Measurements from ENCODE around the gene DYNC2LI1.

DYNC2LI1 gene

DNA sequence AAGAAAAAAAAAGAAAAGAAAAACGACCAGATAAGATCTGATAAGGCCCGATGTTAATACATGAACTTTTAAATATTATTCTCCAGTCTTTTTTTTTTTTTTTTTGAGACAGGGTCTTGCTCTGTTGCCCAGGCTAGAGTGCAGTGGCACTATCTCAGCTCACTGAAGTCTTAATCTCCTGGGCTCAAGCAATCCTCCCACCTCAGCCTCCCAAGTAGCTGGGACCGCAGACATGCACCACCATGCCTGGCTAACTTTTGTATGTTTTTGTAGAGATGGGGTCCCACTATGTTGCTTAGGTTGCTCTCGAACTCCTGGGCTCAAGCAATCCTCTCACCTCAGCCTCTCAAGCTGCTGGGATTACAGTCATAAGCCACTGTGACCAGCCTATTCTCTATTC lies 63.2 kb downstream of the DYNC2LI1 start:
- Histone ChIP-seq H3K4me1 (ENCODE audit: control insufficient read depth in 2 of 2, insufficient read depth in 1 of 2, low read depth in 1 of 2, low read length in 2 of 2) (peaks cover 0 to 9% of the 10 kb centered on the region in 2 donors), H3K4me2 (ENCODE audit: insufficient read depth, low read length, poor library complexity, severe bottlenecking) (no peak overlapping the region), H3K23ac (ENCODE audit: low read depth, low read length, poor library complexity) (no peak overlapping the region), H2BK15ac (ENCODE audit: low read length) (no peak overlapping the region), H3K4ac (ENCODE audit: low read length) (no peak overlapping the region), H4K91ac (ENCODE audit: low read depth, low read length, poor library complexity) (no peak overlapping the region), H2BK12ac (ENCODE audit: low read length) (no peak overlapping the region), H3K79me1 (ENCODE audit: low read depth, low read length) (peaks cover 1% of the 10 kb centered on the region), H2BK5ac (ENCODE audit: low read length) (no peak overlapping the region), H4K8ac (ENCODE audit: low read depth, low read length) (no peak overlapping the region), H3K27me3 (ENCODE audit: control insufficient read depth in 3 of 3, insufficient read depth in 3 of 3, low read depth in 1 of 3, low read length in 3 of 3) (no peaks in the 10 kb centered on the region), H3K14ac (ENCODE audit: low read length) (no peak overlapping the region), H2AK5ac (ENCODE audit: low read depth, low read length) (no peak overlapping the region), H3K4me3 (ENCODE audit: low read length in 2 of 2) (no peak overlapping the region), H3K9ac (ENCODE audit: low read depth, low read length, poor library complexity) (no peak overlapping the region), H3K36me3 (replicated peaks in 1 of 2; ENCODE audit: control insufficient read depth in 2 of 2, insufficient read depth in 2 of 2, low read length in 2 of 2) (no peaks in the 10 kb centered on the region), H3K27ac (replicated peaks; ENCODE audit: low read length) (no peak overlapping the region), H3K9me3 (replicated peaks in 1 of 2; ENCODE audit: control insufficient read depth in 2 of 2, insufficient read depth in 1 of 2, low read depth in 1 of 2, low read length in 2 of 2) (no peaks in the 10 kb centered on the region), H3K18ac (ENCODE audit: low read length) (no peak overlapping the region), H2AFZ (ENCODE audit: low read length) (no peak overlapping the region), H2BK120ac (ENCODE audit: low read depth, low read length) (no peak overlapping the region)
- no CpG with 5 or more reads among the region's 4 CpGs for whole genome bisulfite sequencing, 2 donors (ENCODE audit: extremely low coverage in 2 of 2, insufficient read length in 2 of 2, insufficient replicate concordance in 1 of 2)
- no peak for DNase-seq (ENCODE audit: low spot score)

DNA sequence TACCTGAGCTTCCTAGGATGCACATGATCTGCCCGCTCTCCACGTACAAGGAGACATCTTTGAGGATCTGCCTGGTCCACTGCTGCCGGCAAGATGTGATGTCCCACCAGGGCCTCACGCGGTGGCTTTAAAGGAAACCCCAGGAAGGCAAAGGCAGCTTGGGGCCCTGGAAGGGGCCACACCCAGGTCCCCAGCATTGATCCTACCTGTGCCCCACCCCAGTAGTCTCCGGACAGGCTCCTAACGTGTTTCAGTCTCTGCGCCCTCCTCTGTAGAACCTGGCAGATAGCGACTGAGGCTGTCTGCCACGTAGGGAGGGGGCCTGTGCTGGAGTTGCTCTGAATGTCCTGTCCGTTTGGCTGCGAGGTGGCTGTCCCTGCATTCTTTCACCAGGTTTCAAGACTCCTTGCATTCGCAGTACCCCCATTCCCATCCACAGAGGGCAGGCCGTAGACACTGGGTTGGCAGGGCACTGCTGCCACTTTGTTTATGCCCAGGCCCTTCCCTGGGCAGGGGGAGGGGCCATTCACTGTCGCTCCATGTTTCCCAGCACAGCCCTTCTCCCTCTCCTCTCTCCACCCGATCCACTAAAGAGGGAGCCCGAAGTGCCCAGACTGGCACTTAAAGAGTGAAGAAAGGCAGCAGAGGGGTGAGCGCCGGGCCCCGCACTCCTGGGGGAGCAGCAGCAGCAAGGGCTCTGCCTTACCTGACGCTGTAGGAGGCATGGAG lies 64.2 kb downstream of the DYNC2LI1 start:
- Histone ChIP-seq H3K4me3 (ENCODE audit: low read length in 2 of 2) (no peak overlapping the region), H4K8ac (ENCODE audit: low read depth, low read length) (no peak overlapping the region), H2AFZ (ENCODE audit: low read length) (no peak overlapping the region), H3K9me3 (replicated peaks in 1 of 2; ENCODE audit: control insufficient read depth in 2 of 2, insufficient read depth in 1 of 2, low read depth in 1 of 2, low read length in 2 of 2) (no peaks in the 10 kb centered on the region), H3K4me2 (ENCODE audit: insufficient read depth, low read length, poor library complexity, severe bottlenecking) (no peak overlapping the region), H3K18ac (ENCODE audit: low read length) (peak overlapping the region; percentile 53), H4K91ac (ENCODE audit: low read depth, low read length, poor library complexity) (no peak overlapping the region), H3K4ac (ENCODE audit: low read length) (no peak overlapping the region), H2BK120ac (ENCODE audit: low read depth, low read length) (no peak overlapping the region), H3K14ac (ENCODE audit: low read length) (peak overlapping the region; percentile 72), H2BK15ac (ENCODE audit: low read length) (no peak overlapping the region), H3K23ac (ENCODE audit: low read depth, low read length, poor library complexity) (peak overlapping the region; percentile 81), H3K4me1 (ENCODE audit: control insufficient read depth in 2 of 2, insufficient read depth in 1 of 2, low read depth in 1 of 2, low read length in 2 of 2) (peaks cover 0 to 9% of the 10 kb centered on the region in 2 donors), H2BK5ac (ENCODE audit: low read length) (no peak overlapping the region), H3K79me1 (ENCODE audit: low read depth, low read length) (no peaks in the 10 kb centered on the region), H3K27ac (replicated peaks; ENCODE audit: low read length) (no peak overlapping the region), H2BK12ac (ENCODE audit: low read length) (no peak overlapping the region), H2AK5ac (ENCODE audit: low read depth, low read length) (no peak overlapping the region), H3K36me3 (replicated peaks in 1 of 2; ENCODE audit: control insufficient read depth in 2 of 2, insufficient read depth in 2 of 2, low read length in 2 of 2) (no peaks in the 10 kb centered on the region), H3K27me3 (ENCODE audit: control insufficient read depth in 3 of 3, insufficient read depth in 3 of 3, low read depth in 1 of 3, low read length in 3 of 3) (peaks cover 0 to 2% (median 0%) of the 10 kb centered on the region in 3 experiments), H3K9ac (ENCODE audit: low read depth, low read length, poor library complexity) (no peak overlapping the region)
- no peak for DNase-seq (ENCODE audit: low spot score)
- no CpG with 5 or more reads among the region's 21 CpGs for WGBS, 2 donors (ENCODE audit: extremely low coverage in 2 of 2, insufficient read length in 2 of 2, insufficient replicate concordance in 1 of 2)

DNA sequence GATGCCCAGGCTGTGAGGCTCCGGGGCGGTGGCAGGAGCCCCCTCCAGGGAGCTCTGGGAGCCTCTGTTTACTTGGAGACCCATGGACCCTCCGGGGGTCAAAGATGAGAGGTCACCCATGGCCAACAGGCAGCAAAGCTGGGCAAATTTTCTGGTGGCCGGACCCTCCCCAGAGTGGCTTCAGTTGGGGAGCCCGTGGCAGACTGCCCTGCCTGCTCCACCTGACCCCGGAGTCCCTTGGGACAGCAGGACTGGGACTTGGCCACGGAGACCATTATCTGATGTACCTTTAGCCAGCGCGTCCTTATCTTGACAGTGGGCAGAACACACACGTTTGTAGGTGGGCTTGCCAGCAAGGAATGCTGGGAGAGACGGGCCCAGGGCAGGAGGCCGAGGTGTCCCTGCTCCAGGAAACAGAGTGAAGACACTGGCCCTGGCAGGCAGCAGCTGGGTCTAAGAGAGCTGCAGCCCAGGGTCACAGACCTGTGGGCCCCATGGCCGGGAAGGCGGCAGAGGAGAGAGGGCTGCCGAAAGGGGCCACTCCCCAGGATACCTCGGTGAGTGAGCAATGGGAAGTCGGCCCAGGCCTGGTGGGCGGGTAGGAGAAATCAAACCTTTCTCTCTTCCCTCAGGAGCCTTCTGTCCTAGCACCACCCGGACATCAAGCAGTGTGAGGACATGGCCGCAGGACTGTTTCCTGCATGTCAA lies 64.9 kb downstream of the DYNC2LI1 start, which contains the start of the genes ABCG5 and ABCG8:
Gene ABCG5, minus strand, starts transcription at position 280 of the 708 bp plus-strand sequence. Its CDS starts 160 bp downstream, at position 120.
Gene ABCG8, plus strand, starts transcription at position 412 of the 708 bp plus-strand sequence. Its CDS starts 83 bp downstream, at position 495.
- Histone ChIP-seq H2AFZ (ENCODE audit: low read length) (peak within 1 kb of the TSS; percentile 81), H3K27ac (replicated peaks; ENCODE audit: low read length) (no peak within 1 kb of the TSS), H3K4me2 (ENCODE audit: insufficient read depth, low read length, poor library complexity, severe bottlenecking) (no peak within 1 kb of the TSS), H3K18ac (ENCODE audit: low read length) (peak within 1 kb of the TSS; percentile 80), H3K14ac (ENCODE audit: low read length) (peak within 1 kb of the TSS; percentile 72), H2AK5ac (ENCODE audit: low read depth, low read length) (no peak within 1 kb of the TSS), H2BK15ac (ENCODE audit: low read length) (no peak within 1 kb of the TSS), H4K91ac (ENCODE audit: low read depth, low read length, poor library complexity) (no peak within 1 kb of the TSS), H2BK120ac (ENCODE audit: low read depth, low read length) (no peak within 1 kb of the TSS), H3K36me3 (replicated peaks in 1 of 2; ENCODE audit: control insufficient read depth in 2 of 2, insufficient read depth in 2 of 2, low read length in 2 of 2) (no peaks in the 10 kb centered on the region), H3K23ac (ENCODE audit: low read depth, low read length, poor library complexity) (peak within 1 kb of the TSS; percentile 81), H3K4me1 (ENCODE audit: control insufficient read depth in 2 of 2, insufficient read depth in 1 of 2, low read depth in 1 of 2, low read length in 2 of 2) (peaks cover 0 to 9% of the 10 kb centered on the region in 2 donors), H3K9me3 (replicated peaks in 1 of 2; ENCODE audit: control insufficient read depth in 2 of 2, insufficient read depth in 1 of 2, low read depth in 1 of 2, low read length in 2 of 2) (no peaks in the 10 kb centered on the region), H3K4ac (ENCODE audit: low read length) (no peak within 1 kb of the TSS), H2BK5ac (ENCODE audit: low read length) (no peak within 1 kb of the TSS), H2BK12ac (ENCODE audit: low read length) (no peak within 1 kb of the TSS), H3K4me3 (ENCODE audit: low read length in 2 of 2) (no peak within 1 kb of the TSS), H3K27me3 (ENCODE audit: control insufficient read depth in 3 of 3, insufficient read depth in 3 of 3, low read depth in 1 of 3, low read length in 3 of 3) (peaks cover 0 to 2% (median 0%) of the 10 kb centered on the region in 3 experiments), H3K9ac (ENCODE audit: low read depth, low read length, poor library complexity) (no peak within 1 kb of the TSS), H3K79me1 (ENCODE audit: low read depth, low read length) (no peaks in the 10 kb centered on the region), H4K8ac (ENCODE audit: low read depth, low read length) (no peak within 1 kb of the TSS)
- DNase-seq (ENCODE audit: low spot score) = no peak
- WGBS, 2 donors (ENCODE audit: extremely low coverage in 2 of 2, insufficient read length in 2 of 2, insufficient replicate concordance in 1 of 2) = no CpG with 5 or more reads among the region's 20 CpGs

Measured in neuronal stem cell (in vitro differentiated cells).